Liver (tissue), 3 donors: ENCODE measurements around the gene MEG3.

Source experiments
- CTCF ChIP-seq: fragments of 150-350 bp; IDR thresholded peaks from 2 replicates; pipeline ENCODE4 v1.5.1; 2017; ENCODE audit warnings: improper control_type of control experiment, low read depth, low read length; ENCODE audit not compliant: missing input control
- RXRA ChIP-seq, 2 donors: IDR thresholded peaks; 2 replicates each; pipeline ENCODE4 v1.6.1; 2017 to 2018; ENCODE audit warnings: antibody characterized with exemption in 2 of 2, mild to moderate bottlenecking in 1 of 2
- YY1 ChIP-seq: IDR thresholded peaks from 2 replicates; pipeline ENCODE4 v1.6.1; 2016; ENCODE audit warnings: antibody characterized with exemption, mild to moderate bottlenecking
- donor health status: healthy.
- donor health status: healthy.

- TF ChIP-seq RXRA (IDR thresholded peaks at IDR 0.05) (no peak), CTCF (no peak), YY1 (peak; percentile 14)
Measured at GRCh38 chr14:100825713-100826331, at the start of gene MEG3.
